Subcutaneous abdominal adipose tissue (tissue), 5 donors: ENCODE results near the gene PDF.
A peak's percentile ranks its signal among the peaks of the same experiment; 100 is the strongest.

ENCODE experiments used
- H3K27ac ChIP-seq: one replicate; pipeline ENCODE4 v1.7.0; 2013; ENCODE audit warnings: low read depth, mild to moderate bottlenecking, inconsistent platforms, low read length, moderate library complexity
- H3K27me3 ChIP-seq, 5 donors: one replicate each; pipeline ENCODE4 v1.7.0; 2013; ENCODE audit warnings: low read length in 5 of 5, inconsistent platforms in 1 of 5; ENCODE audit not compliant: control insufficient read depth in 5 of 5, insufficient read depth in 4 of 5
- H3K36me3 ChIP-seq, 5 donors: one replicate each; pipeline ENCODE4 v1.7.0; 2013; ENCODE audit warnings: low read length in 5 of 5; ENCODE audit not compliant: control insufficient read depth in 5 of 5, insufficient read depth in 5 of 5
- H3K4me1 ChIP-seq, 5 donors: one replicate each; pipeline ENCODE4 v1.7.0; 2013; ENCODE audit warnings: low read length in 5 of 5, mild to moderate bottlenecking in 3 of 5, moderate library complexity in 1 of 5; ENCODE audit not compliant: control insufficient read depth in 5 of 5, insufficient read depth in 5 of 5
- H3K4me3 ChIP-seq, 5 donors: one replicate each; pipeline ENCODE4 v1.7.0; 2013; ENCODE audit warnings: low read length in 5 of 5, low read depth in 1 of 5
- H3K9ac ChIP-seq, 5 donors: one replicate each; pipeline ENCODE4 v1.7.0; 2013; ENCODE audit warnings: low read length in 5 of 5, mild to moderate bottlenecking in 4 of 5, moderate library complexity in 3 of 5
- H3K9me3 ChIP-seq, 5 donors: one replicate each; pipeline ENCODE4 v1.7.0; 2013; ENCODE audit warnings: low read length in 5 of 5; ENCODE audit not compliant: control insufficient read depth in 5 of 5
- donor health status: healthy.
- donor health status: healthy.
- donor health status: healthy.
- donor health status: healthy.
- donor health status: healthy.

PDF gene

DNA sequence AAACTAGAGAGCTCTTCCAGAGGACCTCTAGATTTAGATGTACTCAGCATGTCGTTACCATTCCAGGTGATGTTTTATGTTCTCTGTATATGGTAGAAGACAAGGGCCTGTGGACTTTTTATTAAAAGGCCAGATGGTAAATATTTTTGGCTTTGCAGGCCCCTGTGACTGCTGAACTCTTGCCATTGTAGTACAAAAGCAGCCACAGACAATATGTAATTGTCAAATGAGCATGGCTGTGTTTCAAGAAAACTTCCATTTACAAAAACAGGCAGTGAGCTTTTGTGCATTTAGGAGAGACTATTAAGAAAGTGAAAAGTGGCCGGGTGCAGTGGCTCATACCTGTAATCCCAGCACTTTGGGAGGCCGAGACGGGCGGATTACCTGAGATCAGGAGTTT lies 13.8 kb upstream of the PDF start:
- H3K36me3 ChIP-seq, result peaks cover 13 to 18% (median 18%) of the 10 kb centered on the region in 5 donors
- no peak overlapping the region for H3K27ac ChIP-seq
- H3K4me3 ChIP-seq, result no peak overlapping the region
- no peak overlapping the region for H3K9ac ChIP-seq
- peaks cover 7 to 17% (median 10%) of the 10 kb centered on the region in 5 donors for H3K4me1 ChIP-seq
- no peaks in the 10 kb centered on the region for H3K9me3 ChIP-seq
- H3K27me3 ChIP-seq, result no peaks in the 10 kb centered on the region

DNA sequence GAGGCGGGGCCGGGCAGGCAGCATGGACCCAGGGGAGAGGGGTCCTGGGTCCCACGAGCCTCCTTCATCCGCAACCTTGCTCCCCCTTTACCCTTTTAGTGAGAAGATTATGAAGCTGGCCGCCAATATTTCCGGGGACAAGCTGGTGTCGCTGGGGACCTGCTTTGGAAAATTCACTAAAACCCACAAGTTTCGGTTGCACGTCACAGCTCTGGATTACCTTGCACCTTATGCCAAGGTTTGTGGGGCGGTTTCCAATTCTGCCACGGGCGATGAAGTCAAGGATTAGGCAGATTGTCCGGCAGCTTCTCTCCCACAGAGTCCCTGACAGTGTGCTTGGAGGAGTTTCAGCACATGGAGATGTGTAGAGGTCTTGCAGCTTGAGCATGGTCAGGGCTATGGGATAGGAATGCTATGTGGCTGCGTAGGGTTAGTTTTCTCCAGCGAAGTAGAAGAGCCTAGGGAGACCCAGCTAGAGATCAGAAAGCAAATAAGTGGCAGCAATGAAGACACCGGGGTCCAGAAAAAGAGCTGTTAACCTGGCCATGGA lies 9.8 kb upstream of the PDF start:
- Histone ChIP-seq H3K9me3 (no peaks in the 10 kb centered on the region), H3K4me1 (peaks cover 10 to 35% (median 26%) of the 10 kb centered on the region in 5 donors), H3K27me3 (no peaks in the 10 kb centered on the region), H3K27ac (peak overlapping the region; percentile 94), H3K36me3 (peaks cover 19 to 33% (median 29%) of the 10 kb centered on the region in 5 donors), H3K4me3 (peak overlapping the region; percentile 76 to 94 (median 83)), H3K9ac (peak overlapping the region; percentile 77 to 98 (median 92))

DNA sequence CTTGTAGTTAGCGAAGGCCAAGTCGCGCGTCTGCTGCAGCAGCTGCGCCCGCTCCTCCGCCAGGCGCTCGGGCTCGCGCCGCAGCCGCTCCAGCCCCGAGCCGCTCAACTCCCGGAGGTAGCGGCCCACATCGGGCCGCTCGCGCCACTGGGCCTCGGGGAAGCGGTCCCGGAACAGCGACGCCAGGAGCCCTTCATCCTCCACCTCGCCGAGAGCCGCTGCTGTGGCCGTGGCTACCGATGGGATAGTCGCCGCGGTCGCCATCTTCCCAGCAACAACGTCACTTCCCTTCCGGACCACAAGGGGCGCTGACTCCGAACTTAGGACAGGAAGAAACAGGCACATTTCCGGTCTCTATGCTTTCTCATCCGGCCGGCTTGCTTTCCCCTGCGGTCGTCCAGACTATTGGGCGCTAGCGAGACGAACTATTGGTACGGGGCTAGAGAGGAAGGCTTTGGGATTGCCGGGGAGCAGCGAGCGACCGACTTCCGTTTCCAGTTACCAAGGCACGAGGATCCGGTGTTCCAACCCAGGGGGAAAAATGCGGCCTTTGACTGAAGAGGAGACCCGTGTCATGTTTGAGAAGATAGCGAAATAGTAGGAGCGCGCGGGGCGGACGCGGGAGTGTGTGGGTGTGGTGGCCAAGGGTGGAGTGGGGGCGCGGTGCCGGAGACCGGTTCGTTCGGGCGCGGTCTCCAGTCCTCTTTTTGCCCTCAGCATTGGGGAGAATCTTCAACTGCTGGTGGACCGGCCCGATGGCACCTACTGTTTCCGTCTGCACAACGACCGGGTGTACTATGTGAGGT lies 9.1 kb upstream of the PDF start, which contains the start of the genes COG8 and NIP7:
Gene COG8 (minus strand): TSS at position 276 of the 806 bp plus-strand sequence. CDS start 12 bp downstream, at position 264.
Gene NIP7 (plus strand): TSS at position 484 of the 806 bp plus-strand sequence. CDS start 58 bp downstream, at position 542.
- peak within 1 kb of the TSS; percentile 94 for H3K27ac ChIP-seq
- peak within 1 kb of the TSS; percentile 76 to 94 (median 83) for H3K4me3 ChIP-seq
- H3K9ac ChIP-seq, result peak within 1 kb of the TSS; percentile 77 to 98 (median 92)
- peaks cover 10 to 35% (median 26%) of the 10 kb centered on the region in 5 donors for H3K4me1 ChIP-seq
- H3K27me3 ChIP-seq, result no peaks in the 10 kb centered on the region
- no peaks in the 10 kb centered on the region for H3K9me3 ChIP-seq
- peaks cover 19 to 39% (median 36%) of the 10 kb centered on the region in 5 donors for H3K36me3 ChIP-seq

DNA sequence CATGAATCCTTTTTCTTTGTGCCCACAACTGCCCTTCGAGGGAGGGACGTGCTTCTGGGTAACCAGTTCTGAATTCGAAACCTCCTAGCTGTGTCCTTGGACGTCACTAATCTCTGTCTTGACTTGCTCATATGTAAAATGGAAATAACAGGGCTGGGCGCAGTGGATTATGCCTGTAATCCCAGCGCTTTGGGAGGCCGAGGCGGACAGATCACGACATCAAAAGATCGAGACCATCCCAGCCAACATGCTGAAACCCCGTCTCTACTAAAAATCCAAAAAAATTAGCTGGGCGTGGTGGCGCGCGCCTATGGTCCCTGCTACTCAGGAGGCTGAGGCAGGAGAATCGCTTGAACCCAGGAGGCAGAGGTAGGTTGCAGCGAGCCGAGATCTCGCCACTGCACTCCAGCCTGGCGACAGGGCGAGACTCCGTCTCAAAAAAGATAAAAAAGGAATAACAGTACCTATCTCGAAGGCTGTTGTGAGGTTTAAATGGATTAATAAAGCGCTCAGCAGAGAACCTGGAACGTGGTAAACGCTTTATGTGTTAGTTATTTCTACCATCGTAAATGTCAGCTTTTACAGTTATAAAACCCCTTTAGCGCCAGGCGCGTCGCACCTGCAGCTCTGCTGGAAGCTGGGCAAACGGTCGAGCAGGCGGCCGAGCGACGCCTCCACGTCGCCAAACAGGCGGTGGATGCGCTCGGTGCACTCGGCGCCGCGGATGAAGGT lies 8.3 kb upstream of the PDF start:
- Histone ChIP-seq H3K27ac (peak overlapping the region; percentile 94), H3K9ac (peak overlapping the region; percentile 77 to 98 (median 90)), H3K4me3 (peak overlapping the region; percentile 76 to 94 (median 82)), H3K27me3 (no peaks in the 10 kb centered on the region), H3K4me1 (peaks cover 10 to 35% (median 26%) of the 10 kb centered on the region in 5 donors), H3K9me3 (no peaks in the 10 kb centered on the region), H3K36me3 (peaks cover 19 to 45% (median 40%) of the 10 kb centered on the region in 5 donors)

DNA sequence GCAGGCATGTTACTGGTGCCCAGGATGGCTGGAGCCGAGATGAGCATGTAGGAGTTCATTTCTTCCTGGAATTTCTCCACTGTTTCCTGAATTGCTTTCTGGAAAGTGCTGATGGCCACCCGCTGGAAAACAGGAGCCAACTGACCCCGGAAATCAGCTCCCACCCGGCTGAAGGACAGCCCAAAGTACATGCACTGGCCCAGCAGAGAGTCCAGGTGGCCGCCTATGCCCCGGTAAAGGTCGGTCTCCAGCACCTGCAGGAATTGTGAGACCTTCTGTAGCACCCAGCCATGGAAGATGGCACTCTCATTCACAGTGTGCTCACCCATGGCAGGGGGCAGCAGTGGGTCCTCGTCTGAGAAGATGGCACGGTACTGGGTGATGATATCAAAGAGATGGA lies 4.3 kb upstream of the PDF start:
- Histone ChIP-seq H3K4me1 (peaks cover 2 to 31% (median 25%) of the 10 kb centered on the region in 5 donors), H3K27me3 (no peaks in the 10 kb centered on the region), H3K27ac (no peak overlapping the region), H3K9me3 (no peaks in the 10 kb centered on the region), H3K36me3 (peaks cover 5 to 48% (median 42%) of the 10 kb centered on the region in 5 donors), H3K9ac (no peak overlapping the region), H3K4me3 (no peak overlapping the region)

DNA sequence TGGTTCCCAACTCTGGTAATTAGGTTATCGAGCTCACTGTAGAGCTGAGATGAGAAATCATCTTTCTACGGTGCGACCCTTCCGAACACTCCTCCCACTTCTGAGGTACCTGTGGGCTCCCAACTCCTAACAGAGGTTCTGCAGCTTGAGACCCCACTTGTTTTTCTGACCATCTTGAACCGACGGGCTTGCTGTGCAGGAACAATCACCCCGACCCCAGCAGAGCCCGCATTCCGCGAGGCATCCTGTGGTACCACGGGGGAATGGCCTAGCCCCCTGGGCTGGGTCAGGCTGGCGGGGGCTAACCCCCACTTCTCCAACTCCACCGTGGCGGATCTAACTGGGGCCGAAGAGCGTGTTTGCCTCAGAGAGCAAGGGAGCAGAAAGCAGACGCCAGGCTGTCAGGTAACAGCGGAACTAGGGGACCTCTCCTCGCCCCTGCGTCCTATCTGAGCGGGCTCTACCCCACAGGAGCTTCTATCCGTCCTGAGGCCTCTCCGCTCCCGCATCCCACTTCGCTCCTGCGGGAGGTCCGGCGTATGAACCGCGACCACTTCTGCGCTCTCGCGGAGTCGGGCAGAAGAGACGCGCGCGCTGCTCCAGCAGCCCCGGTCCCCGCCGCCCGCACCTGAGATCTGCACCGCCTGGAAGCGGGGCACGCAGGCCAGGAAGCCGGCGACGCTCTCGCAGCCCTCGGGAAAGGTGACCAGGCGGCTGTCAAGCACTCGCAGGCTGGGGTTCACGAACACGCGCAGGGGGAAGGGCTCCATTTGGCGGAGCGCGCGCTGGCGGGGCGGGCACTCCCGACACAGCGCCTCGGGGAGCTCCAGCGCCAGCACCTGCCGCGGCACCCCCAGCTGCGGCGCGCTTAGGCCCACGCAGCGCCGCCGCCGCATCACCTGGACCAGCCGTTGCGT lies 761 bp downstream of the PDF start:
- Histone ChIP-seq H3K9ac (peak overlapping the region in 4 of 5 donors; percentile 40 to 82 (median 74)), H3K27ac (peak overlapping the region; percentile 76), H3K36me3 (peaks cover 0 to 55% (median 45%) of the 10 kb centered on the region in 5 donors), H3K4me3 (peak overlapping the region; percentile 72 to 90 (median 78)), H3K27me3 (no peaks in the 10 kb centered on the region), H3K9me3 (no peaks in the 10 kb centered on the region), H3K4me1 (peaks cover 7 to 51% (median 40%) of the 10 kb centered on the region in 5 donors)

DNA sequence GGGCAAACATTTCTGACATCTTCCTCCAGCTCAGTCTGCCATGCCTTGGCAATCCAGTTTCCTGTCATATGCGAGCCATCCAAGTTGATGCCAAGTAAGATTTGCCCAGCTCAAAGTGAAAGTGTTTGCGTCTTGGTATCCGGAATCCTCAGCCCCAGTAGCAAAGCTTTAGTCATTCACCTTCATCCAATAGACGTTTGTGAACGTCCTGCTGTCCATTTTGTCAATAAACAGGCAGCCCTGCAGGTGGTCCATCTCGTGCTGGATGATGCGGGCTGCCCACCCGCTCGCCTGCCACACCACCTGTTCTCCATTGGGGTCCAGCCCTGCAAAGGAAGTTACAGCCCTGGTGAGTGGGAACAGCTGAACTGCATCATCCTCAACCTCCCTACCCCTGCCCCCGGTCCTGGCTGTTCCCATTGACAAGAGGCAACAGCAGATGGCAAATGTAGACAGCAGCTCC lies 1.5 kb downstream of the PDF start:
- Histone ChIP-seq H3K9me3 (no peaks in the 10 kb centered on the region), H3K4me3 (peak overlapping the region; percentile 17 to 90 (median 73)), H3K27me3 (no peaks in the 10 kb centered on the region), H3K4me1 (peaks cover 7 to 59% (median 47%) of the 10 kb centered on the region in 5 donors), H3K27ac (peak overlapping the region; percentile 76), H3K36me3 (peaks cover 0 to 55% (median 43%) of the 10 kb centered on the region in 5 donors), H3K9ac (peak overlapping the region in 3 of 5 donors; percentile 21 to 80 (median 68))

DNA sequence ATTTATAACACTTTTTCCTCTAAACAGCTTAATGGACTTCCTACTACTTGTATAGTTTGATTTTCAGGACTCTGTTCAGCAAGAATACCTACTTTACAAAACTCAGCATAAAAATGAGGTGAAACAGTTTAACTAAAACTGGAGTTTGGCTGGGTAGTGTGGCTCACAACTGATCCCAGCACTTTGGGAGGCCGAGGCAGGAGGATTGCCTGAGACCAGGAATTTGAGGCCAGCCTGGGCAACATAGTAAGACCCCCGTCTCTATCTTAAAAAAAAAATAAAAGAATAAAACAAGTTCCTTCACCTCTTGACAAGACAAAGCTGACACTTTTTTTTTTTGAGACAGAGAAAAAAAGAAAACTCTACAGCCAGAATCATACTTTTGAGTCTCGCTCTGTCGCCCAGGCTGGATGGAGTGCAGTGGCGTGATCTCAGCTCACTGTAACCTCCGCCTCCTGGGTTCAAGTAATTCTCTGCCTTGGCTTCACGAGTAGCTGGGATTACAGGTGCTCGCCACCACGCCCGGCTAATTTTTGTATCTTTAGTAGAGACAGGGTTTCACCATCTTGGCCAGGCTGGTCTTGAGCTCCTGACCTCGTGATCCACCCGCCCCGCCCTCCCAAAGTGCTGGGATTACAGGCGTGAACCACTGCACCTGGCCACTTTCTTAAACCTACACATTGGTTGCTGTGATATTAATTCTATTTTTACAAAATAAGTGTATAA lies 2.6 kb downstream of the PDF start:
- peak overlapping the region in 1 of 5 donors; percentile 68 for H3K9ac ChIP-seq
- no peaks in the 10 kb centered on the region for H3K27me3 ChIP-seq
- no peak overlapping the region for H3K27ac ChIP-seq
- H3K36me3 ChIP-seq, result peaks cover 0 to 55% (median 43%) of the 10 kb centered on the region in 5 donors
- peaks cover 7 to 64% (median 49%) of the 10 kb centered on the region in 5 donors for H3K4me1 ChIP-seq
- H3K9me3 ChIP-seq, result no peaks in the 10 kb centered on the region
- no peak overlapping the region for H3K4me3 ChIP-seq
